T-helper 1 cell treated with Interleukin-12 subunit alpha and Interleukin-12 subunit beta and Interleukin-4 antibody, amounts not matched to agents 30 ng/mL and 1 ng/mL, for 36 hours (primary cell): ENCODE data around the gene CEL. TPM values are rescaled to one million over a fixed set of nuclear protein-coding genes. Genes with fewer than 3 reads are reported as not detected.
"Not testable (repeated sequence)": the region's sequence is repeated elsewhere in the genome, so short reads cannot be mapped to it uniquely, and the experiment has no call there.

ENCODE experiments used
- intact Hi-C: fragments of 100-400 bp; cut with micrococcal nuclease; formaldehyde crosslinking; loops from one replicate; pipeline ENCODE4 v1.15.1; 2024
- total RNA-seq: library from RNA; stranded (reverse); gene quantifications from 2 replicates; pipeline ENCODE4 v1.2.3, GENCODE V29; 2022

The CEL gene
- total RNA-seq, 1 donor from 2014 or later, result 1.5 TPM

- intact Hi-C loops, result no loop called here
Measured at GRCh38 chr9:133063159-133063499, 1.3 kb downstream of the CEL start.

GRCh38 chr9:133063500-133064231, 1.9 kb downstream of the CEL start:
- intact Hi-C loops, result no loop called here

- intact Hi-C loops, result no loop called here
Measured at GRCh38 chr9:133064241-133065069, 2.7 kb downstream of the CEL start.

- intact Hi-C loops, result no loop called here
Measured at GRCh38 chr9:133065070-133065388, 3.2 kb downstream of the CEL start.

GRCh38 chr9:133066181-133066983, 4.6 kb downstream of the CEL start:
- intact Hi-C loops, result no loop called here

- intact Hi-C loops, result no loop called here
Measured at GRCh38 chr9:133067006-133067405, 5.2 kb downstream of the CEL start.

- intact Hi-C loops, result no loop called here
Measured at GRCh38 chr9:133067813-133068212, 6.0 kb downstream of the CEL start.

- intact Hi-C loops, result not testable (repeated sequence)
Measured at GRCh38 chr9:133068431-133068830, 6.7 kb downstream of the CEL start.

GRCh38 chr9:133070500-133070961, 8.8 kb downstream of the CEL start:
- intact Hi-C loops, result not testable (repeated sequence)

GRCh38 chr9:133070985-133071384, 9.2 kb downstream of the CEL start:
- intact Hi-C loops, result not testable (repeated sequence)

GRCh38 chr9:133071484-133072150, 9.8 kb downstream of the CEL start:
- intact Hi-C loops, result no loop called here

- intact Hi-C loops, result not testable (repeated sequence)
Measured at GRCh38 chr9:133072210-133072609, 10.4 kb downstream of the CEL start.

- intact Hi-C loops, result no loop called here
Measured at GRCh38 chr9:133073086-133074014, 11.6 kb downstream of the CEL start.

GRCh38 chr9:133074111-133074651, 12.4 kb downstream of the CEL start:
- intact Hi-C loops, result no loop called here

- intact Hi-C loops, result no loop called here
Measured at GRCh38 chr9:133075925-133076630, 14.3 kb downstream of the CEL start.

GRCh38 chr9:133076691-133077090, 14.9 kb downstream of the CEL start:
- intact Hi-C loops, result no loop called here

- intact Hi-C loops, result no loop called here
Measured at GRCh38 chr9:133078486-133078885, 16.7 kb downstream of the CEL start.

GRCh38 chr9:133080161-133080560, 18.4 kb downstream of the CEL start:
- intact Hi-C loops, result no loop called here
